NCI-H1694 (cell line): ENCODE measurements around the gene CERS6.

ENCODE experiments used
- DNase-seq: peaks from one replicate; lab custom pipeline; 2025; lab: John Stamatoyannopoulos, UW

CERS6 gene

GRCh38 chr2:168602846-168603401, 146.9 kb downstream of the CERS6 start:
- no peak for DNase-seq

GRCh38 chr2:168603439-168603961, 147.4 kb downstream of the CERS6 start:
- no peak for DNase-seq

- no peak for DNase-seq
Observed at GRCh38 chr2:168604252-168604651, 148.2 kb downstream of the CERS6 start.

DNA sequence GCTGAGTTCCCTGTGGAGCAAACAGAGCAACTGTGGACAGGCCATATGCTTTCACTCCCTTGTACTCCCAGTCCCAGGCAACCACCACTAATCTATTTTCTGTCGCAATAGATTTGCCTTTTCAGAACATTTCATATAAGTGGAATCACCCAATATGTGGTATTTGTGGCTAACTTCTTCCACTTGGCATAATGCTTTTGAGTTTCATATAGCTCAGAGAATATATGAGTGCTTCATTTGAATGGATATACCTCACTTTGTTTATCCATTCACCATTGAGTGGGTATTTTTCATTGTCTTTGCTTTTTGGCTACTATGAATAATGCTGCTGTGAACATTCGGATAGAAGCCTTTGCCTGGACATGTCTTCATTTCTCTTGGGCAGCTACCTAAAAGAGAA, 151.9 kb downstream of the CERS6 start:
- DNase-seq = no peak

DNA sequence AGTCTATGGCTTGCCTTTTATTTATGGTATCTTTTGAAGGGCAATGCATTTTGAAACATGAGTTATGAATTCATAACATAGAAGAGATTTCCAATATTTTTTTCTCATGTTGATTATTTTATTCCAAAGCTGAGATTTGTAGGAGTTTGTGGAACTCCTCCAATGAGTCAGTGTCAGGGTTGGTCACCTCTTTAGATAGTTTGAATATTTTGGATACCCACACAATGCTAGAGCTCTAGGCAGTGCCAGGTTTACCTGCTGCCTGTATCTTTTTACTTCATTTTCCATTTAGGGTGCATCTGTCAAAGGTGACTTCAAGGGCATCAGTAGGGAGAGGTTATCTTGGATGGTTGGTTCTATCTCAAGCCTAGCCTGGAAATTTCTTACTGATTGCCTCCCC, 152.7 kb downstream of the CERS6 start:
- no peak for DNase-seq

DNA sequence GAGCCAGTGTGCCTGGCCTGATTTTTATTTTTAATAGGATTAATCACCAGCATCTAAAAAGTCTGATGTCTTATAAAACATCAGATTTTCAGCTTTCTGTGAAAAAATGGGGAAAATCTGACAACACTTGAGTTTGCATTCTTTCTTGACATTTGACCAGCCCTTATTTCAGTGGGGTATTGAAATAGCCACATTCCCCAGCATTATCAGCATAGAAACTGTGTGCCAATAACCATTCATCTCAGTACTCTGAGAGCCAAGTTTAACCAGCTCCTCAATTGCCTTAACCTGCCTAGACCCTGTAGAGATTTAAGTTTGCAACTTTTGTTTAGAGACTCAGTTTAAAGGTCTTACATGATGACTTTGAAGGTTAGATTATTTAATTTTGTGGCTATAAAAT, 155.0 kb downstream of the CERS6 start:
- DNase-seq = no peak

DNA sequence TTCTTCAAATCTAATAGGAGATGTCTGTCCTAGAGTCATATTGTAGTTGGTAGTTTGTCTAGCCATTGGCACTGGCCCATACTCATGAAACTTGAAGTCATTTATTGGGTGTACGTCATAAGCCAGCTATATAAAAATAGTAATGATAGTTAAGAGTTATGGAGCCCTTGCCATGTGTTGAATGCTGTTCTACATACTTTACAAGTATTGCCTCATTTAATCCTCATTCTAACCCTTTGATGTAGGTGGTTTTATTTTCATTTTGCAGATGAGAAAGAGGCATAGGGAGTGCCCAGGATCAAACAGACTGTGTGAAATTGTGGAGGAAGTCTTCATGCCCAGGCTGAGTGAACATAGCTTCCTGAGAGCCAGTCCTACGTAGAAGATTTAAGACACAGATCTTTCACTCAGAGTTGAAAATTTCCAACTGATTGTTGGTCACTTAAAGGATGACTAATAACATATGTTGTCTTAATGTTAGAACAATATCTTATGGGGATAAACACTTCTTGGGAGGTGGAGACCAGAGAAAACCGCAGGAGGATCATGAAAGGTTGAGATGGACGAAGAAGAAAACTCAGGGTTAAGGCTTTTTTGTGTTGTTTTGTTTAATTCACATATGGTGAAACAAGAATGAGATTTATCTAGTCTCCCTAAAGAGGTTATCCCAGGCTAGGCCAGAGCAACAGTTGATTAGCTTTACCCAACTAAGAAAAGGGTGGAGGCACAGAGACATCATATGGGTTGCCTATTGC, 156.0 kb downstream of the CERS6 start:
- no peak for DNase-seq

- no peak for DNase-seq
Observed at GRCh38 chr2:168612719-168613118, 156.6 kb downstream of the CERS6 start.

GRCh38 chr2:168613551-168613950, 157.5 kb downstream of the CERS6 start:
- no peak for DNase-seq

DNA sequence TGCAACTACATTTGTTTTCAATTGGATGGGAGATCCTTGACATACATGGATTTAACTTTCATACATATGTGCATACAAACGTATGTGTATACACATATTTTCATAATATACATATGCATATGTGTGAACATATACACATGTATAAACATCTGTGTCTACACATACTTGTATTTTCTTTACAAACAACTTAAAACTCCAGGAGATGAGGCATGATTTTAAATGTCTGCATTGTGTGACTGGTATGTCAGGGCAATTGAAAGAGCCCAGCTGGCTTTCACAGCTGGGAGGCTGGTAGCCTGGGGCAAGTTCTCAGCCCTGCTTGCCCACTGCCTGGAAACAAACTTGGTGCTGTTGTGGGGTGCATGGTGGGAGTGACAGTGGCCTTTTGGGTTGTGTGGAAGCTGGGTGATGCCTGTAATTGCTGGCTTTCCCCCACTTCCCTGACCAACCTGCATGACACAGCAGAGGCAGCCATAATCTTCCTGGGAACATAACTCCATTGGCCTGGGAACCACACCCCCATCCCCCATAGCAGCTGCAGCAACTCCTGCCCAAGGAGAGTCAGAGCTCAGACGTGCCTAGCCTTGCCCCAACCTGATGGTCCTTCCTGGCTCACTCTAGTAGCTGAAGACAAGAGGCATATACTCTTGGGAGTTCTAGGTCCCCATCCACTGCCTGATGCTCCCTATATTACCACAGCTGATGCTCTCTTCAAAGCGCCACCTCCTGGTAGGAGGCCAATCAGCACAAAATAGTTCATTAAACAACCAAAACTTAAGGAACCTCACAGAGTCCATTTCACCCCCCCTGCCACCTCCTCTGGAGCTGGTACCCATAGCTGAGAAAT, 158.3 kb downstream of the CERS6 start:
- peak; percentile 35 for DNase-seq

DNA sequence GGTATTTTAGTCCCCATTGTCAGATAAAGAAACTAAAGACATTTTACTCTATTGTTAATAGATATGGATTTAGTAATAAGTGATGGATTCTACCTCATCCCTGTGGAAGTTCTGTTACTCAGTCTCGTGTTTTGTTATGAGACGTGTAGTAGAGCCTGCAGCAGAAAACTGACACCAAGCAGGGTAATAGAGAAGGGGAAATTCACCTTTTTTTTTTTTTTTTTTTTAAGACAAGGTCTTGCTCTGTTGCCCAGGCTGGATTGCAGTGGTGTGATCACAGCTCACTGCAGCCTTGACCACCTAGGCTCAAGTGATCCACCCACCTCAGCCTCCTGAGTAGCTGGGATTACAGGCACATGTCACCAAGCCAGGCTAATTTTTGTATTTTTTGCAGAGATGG, 164.5 kb downstream of the CERS6 start:
- DNase-seq = no peak

- DNase-seq = no peak
Observed at GRCh38 chr2:168622559-168622958, 166.5 kb downstream of the CERS6 start.

DNA sequence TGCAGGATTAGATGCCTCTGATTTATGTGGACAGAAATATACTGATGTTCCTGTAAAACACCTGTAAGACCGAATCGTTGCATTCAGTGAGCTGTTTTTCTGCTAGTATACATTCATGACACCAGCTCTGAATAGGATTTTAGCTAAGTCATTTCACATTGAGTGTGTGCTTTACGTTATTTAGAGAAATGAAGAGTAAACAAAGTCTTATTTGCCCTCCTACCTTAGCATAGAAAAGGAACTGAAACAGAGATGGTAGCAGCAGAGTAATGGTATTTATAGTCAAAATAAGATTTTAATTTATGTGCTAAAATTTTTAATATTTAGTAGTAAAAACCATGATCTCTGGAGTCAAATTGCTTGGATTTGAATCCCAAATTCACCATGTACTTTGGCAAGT, 168.0 kb downstream of the CERS6 start:
- DNase-seq = no peak

DNA sequence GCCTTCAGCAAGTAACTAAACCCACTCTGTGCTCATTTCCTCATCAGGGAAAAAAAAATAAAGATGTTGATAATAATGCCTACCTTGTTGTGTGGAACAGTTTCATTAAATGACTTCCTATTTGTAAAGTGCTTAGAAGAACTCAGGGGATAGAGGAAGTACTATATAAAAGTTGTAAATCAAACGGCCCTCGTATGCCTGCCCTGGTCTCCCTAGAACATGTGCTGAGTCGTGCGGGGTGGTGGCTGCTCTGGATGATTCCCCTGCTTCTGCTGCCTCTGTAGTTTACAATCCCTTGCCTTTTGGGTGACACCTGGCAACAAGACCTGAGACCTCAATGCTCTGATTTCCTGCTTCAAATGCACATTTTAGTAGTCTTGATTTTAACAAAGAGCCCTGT, 170.0 kb downstream of the CERS6 start:
- DNase-seq = no peak

DNA sequence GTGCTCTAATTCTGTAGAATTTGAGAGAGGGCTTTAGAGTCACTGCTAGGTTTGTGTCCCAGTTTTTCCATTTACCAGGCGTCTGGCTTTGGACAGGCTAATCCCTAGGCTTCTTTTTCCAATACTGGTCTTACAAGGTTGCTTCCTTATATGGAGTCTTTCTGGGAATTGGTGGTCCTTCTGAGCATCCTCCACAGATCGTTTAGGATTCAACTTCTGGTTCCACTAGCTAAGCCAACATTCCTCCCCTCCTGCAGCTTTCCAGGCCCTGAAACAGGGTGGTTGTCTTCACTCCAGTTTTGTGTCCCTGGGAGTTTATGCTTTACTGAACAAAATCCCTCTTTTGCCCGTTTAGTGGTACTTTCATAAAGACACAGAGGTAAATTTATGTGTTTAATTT, 170.6 kb downstream of the CERS6 start:
- no peak for DNase-seq

GRCh38 chr2:168632709-168633121, 176.6 kb downstream of the CERS6 start:
- DNase-seq = no peak

DNA sequence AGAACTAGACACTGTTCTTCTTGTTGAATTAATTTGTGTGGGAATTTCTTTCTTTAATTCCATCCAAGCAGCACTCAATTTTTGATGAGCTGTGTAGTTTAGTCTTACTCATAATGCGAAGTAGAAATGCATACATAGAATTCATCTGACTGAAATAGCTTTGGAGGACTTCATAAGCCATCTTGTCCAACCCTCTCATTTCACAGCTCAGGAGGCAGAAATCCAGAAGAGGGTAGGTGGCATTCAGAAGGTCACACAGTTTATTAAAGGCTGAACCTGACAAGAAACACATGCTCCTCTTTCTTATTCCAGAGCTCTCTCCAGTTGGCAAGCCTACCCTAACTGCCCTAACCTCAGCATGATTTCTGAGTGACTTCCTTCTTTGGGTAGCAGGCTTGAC, 177.1 kb downstream of the CERS6 start:
- no peak for DNase-seq

DNA sequence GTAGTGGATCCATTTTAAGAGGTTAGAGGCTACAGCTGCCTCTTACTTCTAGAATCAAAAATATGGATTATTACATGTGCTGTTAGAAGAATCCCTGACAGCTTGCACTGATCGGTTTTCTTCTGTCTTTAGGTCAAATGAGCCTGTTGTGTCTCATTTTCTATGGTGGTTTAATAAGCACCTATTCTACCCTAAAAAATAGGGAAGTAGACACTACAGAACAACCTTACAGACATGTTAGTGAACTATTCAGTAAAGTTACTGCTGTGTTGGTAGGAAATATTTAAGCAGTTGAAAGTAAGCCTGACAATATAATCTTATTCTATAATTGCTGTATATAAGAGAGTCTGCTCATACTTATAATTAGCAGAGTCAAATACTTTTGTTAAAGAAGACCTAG, 177.8 kb downstream of the CERS6 start:
- no peak for DNase-seq

GRCh38 chr2:168635065-168635577, 179.0 kb downstream of the CERS6 start:
- DNase-seq = no peak

- no peak for DNase-seq
Observed at GRCh38 chr2:168639018-168639417, 182.9 kb downstream of the CERS6 start.

GRCh38 chr2:168639441-168639898, 183.4 kb downstream of the CERS6 start:
- no peak for DNase-seq

DNA sequence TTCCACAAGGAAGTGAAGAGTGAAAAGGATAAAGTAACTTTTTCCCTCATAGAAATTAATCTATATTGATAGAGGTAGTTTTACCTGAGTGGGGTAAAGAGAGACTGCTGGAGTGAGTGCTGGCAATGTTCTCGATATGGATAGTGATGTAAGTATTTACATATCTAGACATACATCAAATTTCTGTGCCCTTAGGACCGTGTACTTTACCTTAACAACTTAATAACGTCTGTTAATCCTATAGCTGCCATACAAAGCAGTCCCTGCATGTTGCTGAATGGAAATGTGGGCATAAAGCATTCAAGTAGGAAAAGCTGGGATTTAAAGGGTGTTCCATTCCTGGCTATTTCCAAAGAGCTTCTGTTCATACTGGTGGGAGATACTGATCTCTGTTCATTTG, 184.0 kb downstream of the CERS6 start:
- DNase-seq = no peak

DNA sequence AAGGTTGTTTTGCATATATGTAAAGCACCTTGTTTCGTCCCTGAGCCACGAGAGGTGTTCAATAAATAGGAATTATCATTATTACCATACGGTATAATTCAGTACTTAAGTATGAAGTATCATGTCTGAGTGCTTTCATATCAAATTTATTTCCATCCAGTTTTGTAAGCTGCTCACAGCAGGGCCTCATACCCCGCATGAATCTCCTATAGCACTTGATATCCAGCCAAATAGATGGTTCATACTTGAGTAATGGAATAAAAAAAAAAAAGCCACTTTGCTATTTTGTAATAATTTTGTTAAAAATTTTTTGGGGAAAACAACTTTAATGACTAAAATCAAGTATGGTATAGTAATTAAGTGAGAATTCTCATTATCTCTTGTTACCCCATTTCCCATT, 185.6 kb downstream of the CERS6 start:
- no peak for DNase-seq
